ENCODE results near the gene GPR18. TPM values are rescaled to one million over a fixed set of nuclear protein-coding genes. Genes with fewer than 3 reads are reported as not detected.

The GPR18 gene
- total and polyA plus RNA-seq, 2 of the 4 experiments (the other 2 are of a cell fraction) = not detected

DNA sequence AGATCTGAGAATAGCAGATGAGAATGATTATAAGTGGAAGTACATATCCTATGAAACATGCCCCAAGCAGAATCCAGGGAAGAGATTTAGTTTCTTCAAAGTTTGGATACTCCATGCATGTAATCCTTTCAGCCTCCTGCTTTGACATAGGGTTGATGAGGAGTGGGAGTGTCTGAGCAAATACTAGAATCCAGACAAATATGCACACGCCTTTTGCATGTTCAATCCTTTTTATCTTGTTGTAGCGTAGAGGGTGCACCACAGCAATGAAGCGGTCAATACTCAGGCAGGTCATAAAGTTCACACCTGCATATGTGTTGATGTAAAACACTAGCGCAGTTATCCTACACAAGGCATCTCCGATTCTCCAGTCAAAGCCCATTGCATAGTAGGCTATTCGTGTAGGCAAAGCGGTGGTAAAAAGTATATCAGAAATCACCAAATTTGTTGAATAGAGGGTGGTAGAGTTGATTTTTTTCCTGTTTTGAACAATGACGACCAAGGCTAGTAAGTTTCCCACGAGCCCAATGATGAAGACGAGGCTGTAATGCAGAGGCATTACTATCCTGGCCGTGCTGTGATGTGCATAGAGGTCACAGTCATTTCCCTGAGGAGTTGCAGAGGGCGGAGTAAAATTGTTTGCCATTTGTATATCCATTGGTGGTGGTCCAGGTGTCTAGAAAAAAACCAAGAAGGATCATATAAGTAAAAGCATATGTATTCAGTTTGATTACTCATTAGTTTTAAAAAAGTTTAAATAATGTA, 37.5 kb upstream of the GPR18 start:
- ATAC-seq (ENCODE audit: low read depth) = no peak
- Histone ChIP-seq H4K5ac (ENCODE audit: low read depth, low read length) (no peak overlapping the region), H2AK5ac (ENCODE audit: low read depth, low read length) (no peak overlapping the region), H3K9me3 (ENCODE audit: control insufficient read depth, insufficient read depth, low read length) (no peaks in the 10 kb centered on the region), H2AFZ (replicated peaks; ENCODE audit: low read length, poor library complexity) (no peak overlapping the region), H3K4me2 (ENCODE audit: low read depth, low read length) (no peak overlapping the region), H4K8ac (ENCODE audit: low read depth in 2 of 2, low read length in 2 of 2) (no peak overlapping the region), H3K23ac (ENCODE audit: low read depth, low read length) (no peak overlapping the region), H2BK5ac (ENCODE audit: low read depth, low read length, poor library complexity, severe bottlenecking) (no peak overlapping the region), H3K18ac (ENCODE audit: low read depth, low read length) (no peak overlapping the region), H3K9me1 (ENCODE audit: insufficient read depth, low read length) (peaks cover 4% of the 10 kb centered on the region; the same call in 1 of the 2 replicates), H3K56ac (ENCODE audit: extremely low read depth, insufficient read depth, low read length) (no peak overlapping the region), H2AK9ac (replicated peaks; ENCODE audit: low read depth, low read length, poor library complexity) (no peak overlapping the region), H3K79me1 (ENCODE audit: low read depth in 1 of 2, low read length in 2 of 2) (peaks cover 0 to 2% of the 10 kb centered on the region in 2 experiments; a peak in 3 of 4 replicates), H3K27ac (ENCODE audit: insufficient read depth, low read length) (no peak overlapping the region), H2BK20ac (ENCODE audit: low read depth, low read length) (no peak overlapping the region), H4K91ac (ENCODE audit: insufficient read depth, low read depth, low read length) (no peak overlapping the region), H3K14ac (replicated peaks; ENCODE audit: low read depth, low read length) (no peak overlapping the region), H3K27me3 (ENCODE audit: control insufficient read depth, insufficient read depth, low read length) (no peaks in the 10 kb centered on the region), H3K9ac (ENCODE audit: low read depth, low read length) (no peak overlapping the region), H3K36me3 (ENCODE audit: control insufficient read depth, insufficient read depth, low read length) (no peaks in the 10 kb centered on the region), H2BK120ac (ENCODE audit: low read depth, low read length) (no peak overlapping the region), H4K20me1 (ENCODE audit: insufficient read depth, low read length) (peaks cover 3% of the 10 kb centered on the region; the same call in 1 of the 2 replicates), H3K4ac (ENCODE audit: low read depth, low read length) (no peak overlapping the region), H3K4me1 (ENCODE audit: control insufficient read depth, insufficient read depth, low read length) (no peaks in the 10 kb centered on the region), H2BK15ac (ENCODE audit: low read depth, low read length) (no peak overlapping the region), H3K4me3 (ENCODE audit: insufficient read depth, low read depth, low read length) (no peak overlapping the region)
- TF ChIP-seq CEBPB (IDR thresholded peaks at IDR 0.05; ENCODE audit: low read depth, low read length) (no peak), MAFK (IDR thresholded peaks at IDR 0.05; ENCODE audit: low read depth, low read length) (no peak), SMC3 (IDR thresholded peaks at IDR 0.05; ENCODE audit: low read depth, low read length) (no peak), POLR2A (IDR thresholded peaks at IDR 0.05; ENCODE audit: low read depth, low read length) (no peak), FOS (IDR thresholded peaks at IDR 0.05; ENCODE audit: low read depth, low read length) (no peak), MXI1 (IDR thresholded peaks at IDR 0.05; ENCODE audit: borderline replicate concordance, low read depth, low read length) (no peak), CTCF (conservative IDR thresholded peaks at IDR 0.05; ENCODE audit: low read depth, low read length) (no peak), BHLHE40 (IDR thresholded peaks at IDR 0.05; ENCODE audit: low read depth, low read length) (no peak), CHD1 (IDR thresholded peaks at IDR 0.05; ENCODE audit: low read depth, low read length) (no peak)
- TF ChIP-seq, protein P1, sequence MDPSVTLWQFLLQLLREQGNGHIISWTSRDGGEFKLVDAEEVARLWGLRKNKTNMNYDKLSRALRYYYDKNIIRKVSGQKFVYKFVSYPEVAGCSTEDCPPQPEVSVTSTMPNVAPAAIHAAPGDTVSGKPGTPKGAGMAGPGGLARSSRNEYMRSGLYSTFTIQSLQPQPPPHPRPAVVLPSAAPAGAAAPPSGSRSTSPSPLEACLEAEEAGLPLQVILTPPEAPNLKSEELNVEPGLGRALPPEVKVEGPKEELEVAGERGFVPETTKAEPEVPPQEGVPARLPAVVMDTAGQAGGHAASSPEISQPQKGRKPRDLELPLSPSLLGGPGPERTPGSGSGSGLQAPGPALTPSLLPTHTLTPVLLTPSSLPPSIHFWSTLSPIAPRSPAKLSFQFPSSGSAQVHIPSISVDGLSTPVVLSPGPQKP (IDR thresholded peaks at IDR 0.05; ENCODE audit: borderline replicate concordance, low read depth, low read length) = no peak
- BruUV-seq (replicated peaks) = no TSS peak
- in situ Hi-C loops (cut with MboI; ENCODE audit: low sequenced_read_pairs) (no loop called here), intact Hi-C loops (cut with micrococcal nuclease) (no loop called here), dilution Hi-C loops (cut with HindIII; ENCODE audit: low sequenced_read_pairs, unreplicated experiment) (no loop called here)
- 96% methylated on average over 8 of the region's 12 CpGs; no CpG with 5 or more reads in 1 of the 2 experiments for WGBS, 2 experiments (ENCODE audit: extremely low coverage in 2 of 2, insufficient read length in 1 of 2)
- ChIA-PET POLR2A (ENCODE audit: unreplicated experiment) (interaction anchor here (0.6 kb wide), 1 partner anchor 264 kb away, joined by 3 read pairs; no protein-coding TSS in a partner anchor), CTCF (no interaction called here)
- DNase-seq = no peak

Measured in IMR-90 (cell line).